ENCODE measurements around the gene RALGDS. TPM values are rescaled to one million over a fixed set of nuclear protein-coding genes. Genes with fewer than 3 reads are reported as not detected.

The RALGDS gene
- total and polyA plus RNA-seq, 8 donors = 43.5 to 58.9 (median 50.4) TPM

DNA sequence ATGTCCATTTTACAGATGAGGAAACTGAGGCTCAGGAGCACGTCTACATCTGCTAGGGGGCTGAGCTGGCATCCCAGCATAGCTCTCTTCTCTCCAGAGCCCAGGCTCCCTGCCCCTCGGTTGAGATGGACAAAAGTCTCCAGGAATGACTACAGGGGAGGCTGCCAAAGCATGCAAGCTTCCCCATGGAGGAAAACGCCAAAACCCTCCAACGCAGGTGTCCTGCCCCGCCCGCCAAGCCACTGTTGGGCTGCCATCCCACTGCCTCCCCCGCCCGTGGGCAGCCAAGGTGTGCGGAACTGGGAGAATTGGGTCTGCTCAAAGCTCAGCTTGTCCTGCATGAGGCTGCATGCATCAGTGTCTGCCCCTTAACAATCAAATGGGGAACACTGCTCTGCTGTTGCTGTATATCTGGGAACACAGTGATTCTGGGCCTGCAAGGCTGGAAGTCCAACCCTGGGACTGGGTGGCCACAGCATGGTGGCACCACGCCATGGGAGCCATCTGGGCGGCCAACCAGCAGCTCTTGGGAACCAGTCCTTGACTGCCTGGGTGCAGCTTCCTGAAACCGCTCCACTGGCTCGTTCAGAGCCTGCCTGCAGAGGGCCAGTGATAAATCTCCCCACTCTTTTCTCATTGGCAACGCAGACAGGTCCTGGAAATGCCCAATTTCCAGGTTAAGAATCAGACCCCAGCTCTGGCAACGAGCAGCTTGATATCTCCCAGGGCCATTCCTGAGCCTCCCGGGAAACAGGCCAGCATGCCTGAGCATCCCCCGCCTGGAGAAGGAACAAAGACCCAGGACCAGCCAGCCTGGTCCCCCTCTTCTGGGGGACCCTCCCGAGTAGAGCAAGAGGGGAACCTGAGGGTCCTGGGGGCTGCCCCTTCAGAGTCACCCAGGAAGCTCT, 3.5 kb downstream of the RALGDS start:
- Histone ChIP-seq H3K9me3 (no peaks in the 10 kb centered on the region), H3K27me3 (no peaks in the 10 kb centered on the region), H3K27ac (peak overlapping the region in 1 of 2 donors; percentile 97), H3K4me1 (peaks cover 57 to 94% of the 10 kb centered on the region in 2 donors), H3K36me3 (no peaks in the 10 kb centered on the region), H3K4me3 (no peak overlapping the region)
- intact Hi-C loops (cut with DNase I) = no loop called here
- TF ChIP-seq, protein P1, sequence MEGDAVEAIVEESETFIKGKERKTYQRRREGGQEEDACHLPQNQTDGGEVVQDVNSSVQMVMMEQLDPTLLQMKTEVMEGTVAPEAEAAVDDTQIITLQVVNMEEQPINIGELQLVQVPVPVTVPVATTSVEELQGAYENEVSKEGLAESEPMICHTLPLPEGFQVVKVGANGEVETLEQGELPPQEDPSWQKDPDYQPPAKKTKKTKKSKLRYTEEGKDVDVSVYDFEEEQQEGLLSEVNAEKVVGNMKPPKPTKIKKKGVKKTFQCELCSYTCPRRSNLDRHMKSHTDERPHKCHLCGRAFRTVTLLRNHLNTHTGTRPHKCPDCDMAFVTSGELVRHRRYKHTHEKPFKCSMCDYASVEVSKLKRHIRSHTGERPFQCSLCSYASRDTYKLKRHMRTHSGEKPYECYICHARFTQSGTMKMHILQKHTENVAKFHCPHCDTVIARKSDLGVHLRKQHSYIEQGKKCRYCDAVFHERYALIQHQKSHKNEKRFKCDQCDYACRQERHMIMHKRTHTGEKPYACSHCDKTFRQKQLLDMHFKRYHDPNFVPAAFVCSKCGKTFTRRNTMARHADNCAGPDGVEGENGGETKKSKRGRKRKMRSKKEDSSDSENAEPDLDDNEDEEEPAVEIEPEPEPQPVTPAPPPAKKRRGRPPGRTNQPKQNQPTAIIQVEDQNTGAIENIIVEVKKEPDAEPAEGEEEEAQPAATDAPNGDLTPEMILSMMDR (IDR thresholded peaks at IDR 0.05) = no peak
- ATAC-seq (no peak), DNase-seq (peak in 2 of 4 donors; percentile 69 to 83)

DNA sequence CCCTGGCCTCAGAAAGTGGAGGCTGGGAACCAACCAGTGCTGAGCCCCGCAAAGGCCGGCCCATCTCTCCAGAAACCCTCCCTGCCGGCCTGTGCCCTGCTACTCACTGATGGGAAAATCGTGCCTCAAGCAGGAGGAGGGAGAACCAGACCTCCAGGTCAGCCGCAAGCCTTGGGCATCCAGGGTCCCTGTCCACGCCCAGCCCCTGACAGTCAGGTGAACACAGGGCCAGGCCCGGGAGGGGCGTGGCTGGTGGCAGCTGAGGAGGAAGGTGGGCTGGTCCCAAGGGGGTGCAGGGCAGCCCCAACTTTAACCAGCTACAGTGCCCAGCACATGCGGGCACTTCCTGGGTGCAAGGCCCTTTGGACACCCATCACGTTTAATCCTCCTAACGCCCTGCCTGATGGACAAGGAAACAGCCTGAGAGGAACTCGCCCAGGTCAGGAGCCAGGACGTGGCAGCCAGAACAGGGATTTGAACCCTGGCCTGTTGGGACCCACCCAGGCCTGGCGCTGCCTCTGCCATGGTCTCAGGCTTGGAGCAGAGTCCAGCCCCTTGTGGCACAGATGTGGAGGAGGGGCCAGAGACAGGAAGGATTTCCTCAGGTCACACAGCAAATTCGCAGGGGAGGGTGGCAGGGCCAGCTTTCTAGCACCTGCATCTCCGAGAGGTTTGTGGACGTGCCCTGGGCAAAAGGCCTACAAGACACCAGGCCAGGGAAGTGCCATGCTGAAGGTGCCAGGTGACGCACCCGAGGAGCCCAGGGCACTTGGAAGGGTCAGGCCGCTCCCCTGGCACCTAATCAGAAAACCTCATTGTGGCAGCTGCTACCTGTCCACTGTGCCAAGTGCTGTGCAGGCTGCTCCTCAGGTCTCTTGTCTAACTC, 4.5 kb downstream of the RALGDS start:
- Histone ChIP-seq H3K4me1 (peaks cover 49 to 94% of the 10 kb centered on the region in 2 donors), H3K27me3 (no peaks in the 10 kb centered on the region), H3K27ac (peak overlapping the region in 1 of 2 donors; percentile 92), H3K4me3 (no peak overlapping the region), H3K9me3 (no peaks in the 10 kb centered on the region), H3K36me3 (peaks cover 0 to 4% of the 10 kb centered on the region in 2 donors)
- ATAC-seq (no peak), DNase-seq (peak in 2 of 4 donors; percentile 34 to 51)
- TF ChIP-seq, protein P1 (IDR thresholded peaks at IDR 0.05) = no peak
- intact Hi-C loops (cut with DNase I) = no loop called here

DNA sequence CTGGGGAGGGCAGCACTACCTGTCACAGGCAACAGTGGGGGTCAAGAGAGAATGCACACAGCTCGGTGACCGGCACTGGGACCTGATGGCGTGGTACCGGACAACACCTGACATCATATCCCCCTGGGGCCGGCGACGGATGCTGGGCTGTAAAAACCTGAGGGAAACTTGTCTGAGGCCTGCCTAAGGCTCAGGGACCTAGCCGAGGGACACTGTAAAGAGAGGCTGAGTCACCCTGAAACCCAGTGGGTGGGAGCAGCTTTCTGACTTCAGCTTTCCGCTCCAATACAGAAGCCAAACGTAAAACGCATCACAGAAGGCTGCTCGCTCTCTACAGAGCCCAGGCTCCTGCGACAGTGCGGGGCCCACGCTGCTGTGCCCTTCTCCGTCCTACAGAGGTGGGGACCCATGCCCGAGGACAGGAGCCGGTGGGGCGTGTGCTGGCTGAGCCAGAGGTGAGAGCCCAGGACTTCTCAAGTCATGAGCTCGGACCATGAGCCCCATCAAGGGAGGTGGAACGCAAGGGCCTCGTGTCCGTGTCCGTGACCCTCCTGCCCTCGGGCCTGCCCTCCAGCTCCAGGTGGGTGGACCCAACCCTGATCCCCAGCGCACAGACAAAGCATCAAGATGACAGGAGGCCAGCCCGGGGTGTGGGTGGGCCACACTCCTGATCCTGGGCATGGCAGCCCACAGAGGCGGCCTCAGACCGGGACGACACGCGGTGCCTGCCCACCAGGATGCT, 5.3 kb downstream of the RALGDS start:
- Histone ChIP-seq H3K4me1 (peaks cover 47 to 95% of the 10 kb centered on the region in 2 donors), H3K27me3 (no peaks in the 10 kb centered on the region)

DNA sequence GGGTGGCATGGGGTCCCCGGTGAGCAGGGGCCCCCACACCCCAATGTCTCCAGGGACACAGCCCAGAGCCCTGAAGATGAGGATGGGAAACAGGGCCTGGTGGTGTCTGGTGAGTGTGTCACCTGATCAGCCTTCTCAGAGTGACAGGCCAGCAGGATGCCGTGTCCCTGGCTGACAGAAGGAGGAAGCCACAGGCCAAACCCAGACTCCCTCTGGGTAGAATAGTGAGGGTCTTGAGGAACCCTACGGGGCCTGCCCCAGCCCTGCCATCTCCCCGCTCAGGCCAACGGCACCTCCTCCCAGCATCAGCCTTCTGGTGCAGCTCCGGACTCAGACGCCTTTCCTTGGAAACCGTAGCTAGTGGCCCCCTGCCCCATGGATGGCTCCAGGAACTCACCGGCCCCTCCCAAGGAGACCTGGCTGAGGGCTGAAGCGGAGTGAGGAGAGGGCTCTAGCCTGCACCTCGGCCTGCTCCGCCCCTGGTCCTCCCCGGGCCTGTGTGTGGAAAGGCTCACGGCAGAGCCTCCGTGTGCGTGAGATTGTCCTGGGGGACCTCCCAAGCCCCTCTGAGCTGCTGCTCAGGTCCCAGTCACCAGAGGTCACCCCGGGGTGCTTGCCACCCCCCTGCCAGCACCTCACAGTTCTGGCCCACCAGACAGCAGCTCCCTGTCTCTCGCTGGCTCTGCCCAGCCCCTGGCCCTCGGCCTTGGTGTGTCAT, 6.0 kb downstream of the RALGDS start:
- H3K27ac ChIP-seq = peak overlapping the region; percentile 58 to 92
- intact Hi-C loops (cut with DNase I) = no loop called here
- H3K36me3 ChIP-seq = peaks cover 0 to 20% of the 10 kb centered on the region in 2 donors
- DNase-seq = peak in 2 of 4 donors; percentile 56 to 78
- ATAC-seq = peak; percentile 4
- TF ChIP-seq, protein P1 (IDR thresholded peaks at IDR 0.05) = no peak
- no peaks in the 10 kb centered on the region for H3K27me3 ChIP-seq
- no peaks in the 10 kb centered on the region for H3K9me3 ChIP-seq
- peaks cover 47 to 89% of the 10 kb centered on the region in 2 donors for H3K4me1 ChIP-seq
- no peak overlapping the region for H3K4me3 ChIP-seq

More for the DNA sequence above, 5.3 kb downstream of the RALGDS start:
- no peaks in the 10 kb centered on the region for H3K9me3 ChIP-seq
- TF ChIP-seq, protein P1 (IDR thresholded peaks at IDR 0.05) = no peak
- H3K36me3 ChIP-seq = peaks cover 0 to 12% of the 10 kb centered on the region in 2 donors
- H3K27ac ChIP-seq = peak overlapping the region in 1 of 2 donors; percentile 92
- H3K4me3 ChIP-seq = no peak overlapping the region
- ATAC-seq (no peak), DNase-seq (peak in 2 of 4 donors; percentile 38 to 72)
- intact Hi-C loops (cut with DNase I) = no loop called here
